ENCODE measurements around the gene DACT2.

DNA sequence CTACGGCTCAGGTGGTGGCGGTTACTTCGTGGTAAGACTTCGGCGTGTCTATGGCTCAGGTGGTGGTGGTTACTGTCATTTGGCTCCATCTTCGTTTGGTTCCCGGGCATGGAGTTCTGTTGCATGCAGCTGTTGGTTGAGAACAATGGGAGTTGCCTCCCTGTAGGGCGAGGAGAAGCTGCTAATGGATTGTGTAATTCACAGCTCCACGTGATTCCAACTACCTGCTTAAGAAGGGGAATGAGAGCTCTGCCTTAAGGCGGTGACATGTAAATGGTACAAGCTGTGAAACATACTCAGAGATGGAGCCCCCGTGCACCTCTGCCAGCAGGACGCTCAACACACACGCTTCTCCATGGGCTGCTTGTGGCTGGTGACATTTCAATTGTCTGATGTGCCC, 12.4 kb upstream of the DACT2 start:
- TF ChIP-seq POLR2A (IDR thresholded peaks at IDR 0.05; ENCODE audit: low read depth, low read length) (no peak), POLR2AphosphoS5 (IDR thresholded peaks at IDR 0.05; ENCODE audit: low read depth, low read length) (no peak)
